ENCODE data around the gene SESN3. TPM values are rescaled to one million over a fixed set of nuclear protein-coding genes. Genes with fewer than 3 reads are reported as not detected.

The SESN3 gene
- total RNA-seq, 1 experiment from 2014 or later: 36.8 TPM

GRCh38 chr11:95115597-95115996 lies 115.4 kb downstream of the SESN3 start:
- no peak overlapping the region for H3K4ac ChIP-seq (ENCODE audit: low read depth, low read length)
- Mint-ChIP-seq H3K9me3 (peaks cover 5% of the 10 kb centered on the region in 2 experiments; a peak in 4 of 5 replicates), H3K27me3 (ENCODE audit: low read depth) (peaks cover 6% of the 10 kb centered on the region; the same call in 1 of the 2 replicates), H3K4me1 (peaks cover 0 to 2% of the 10 kb centered on the region in 2 experiments; a peak in 1 of 4 replicates), H3K36me3 (ENCODE audit: insufficient read depth in 1 of 3, low read depth in 3 of 3) (no peaks in the 10 kb centered on the region), H3K4me3 (no peak overlapping the region), H3K27ac (no peak overlapping the region)
- no peak for DNase-seq
- no peak overlapping the region for H2AK5ac ChIP-seq (ENCODE audit: insufficient read length, low read length)
- H3K56ac ChIP-seq (ENCODE audit: insufficient read length, low read depth, low read length): no peak overlapping the region
- no peak overlapping the region for H4K91ac ChIP-seq (ENCODE audit: insufficient read length, low read depth, low read length)
- no peaks in the 10 kb centered on the region for H4K20me1 ChIP-seq (ENCODE audit: control insufficient read depth, insufficient read depth, insufficient read length)
- no peaks in the 10 kb centered on the region for H3K23me2 ChIP-seq (ENCODE audit: insufficient read length, low read depth, low read length, poor library complexity, severe bottlenecking)
- H3K14ac ChIP-seq (ENCODE audit: insufficient read depth, low read length): no peak overlapping the region
- H2AFZ ChIP-seq (ENCODE audit: low read length): no peak overlapping the region
- H3K4me2 ChIP-seq (ENCODE audit: insufficient read depth, insufficient read length, low read length): no peak overlapping the region
- no peak overlapping the region for H2BK12ac ChIP-seq (ENCODE audit: insufficient read length, low read depth, low read length)
- H3K18ac ChIP-seq (ENCODE audit: insufficient read length, low read depth, low read length): no peak overlapping the region
- no peaks in the 10 kb centered on the region for H3K27me3 ChIP-seq (ENCODE audit: insufficient read depth, low read length)
- WGBS (ENCODE audit: extremely low coverage, insufficient read length, low lambda C conversion rate): no CpG with 5 or more reads among the region's 1 CpG
- no peak overlapping the region for H2BK20ac ChIP-seq (ENCODE audit: low read depth, low read length, poor library complexity, severe bottlenecking)
- no peak overlapping the region for H4K5ac ChIP-seq (ENCODE audit: insufficient read length, low read depth, low read length)
- H3K79me2 ChIP-seq (ENCODE audit: insufficient read depth, low read length): no peaks in the 10 kb centered on the region
- no peak overlapping the region for H2BK15ac ChIP-seq (ENCODE audit: low read depth, low read length)
- H3K79me1 ChIP-seq (ENCODE audit: insufficient read depth, low read depth, low read length, poor library complexity, severe bottlenecking): no peaks in the 10 kb centered on the region
- H3K23ac ChIP-seq (ENCODE audit: insufficient read length, low read depth, low read length): no peak overlapping the region
- H4K8ac ChIP-seq (replicated peaks; ENCODE audit: insufficient read length, low read depth, low read length): no peak overlapping the region
- no peak overlapping the region for H3K27ac ChIP-seq (ENCODE audit: insufficient read length, low read depth, low read length)
- no peak overlapping the region for H2BK5ac ChIP-seq (ENCODE audit: insufficient read length, low read length)
- H3T11ph ChIP-seq (ENCODE audit: low read length): no peak overlapping the region
- TF ChIP-seq, protein P1, sequence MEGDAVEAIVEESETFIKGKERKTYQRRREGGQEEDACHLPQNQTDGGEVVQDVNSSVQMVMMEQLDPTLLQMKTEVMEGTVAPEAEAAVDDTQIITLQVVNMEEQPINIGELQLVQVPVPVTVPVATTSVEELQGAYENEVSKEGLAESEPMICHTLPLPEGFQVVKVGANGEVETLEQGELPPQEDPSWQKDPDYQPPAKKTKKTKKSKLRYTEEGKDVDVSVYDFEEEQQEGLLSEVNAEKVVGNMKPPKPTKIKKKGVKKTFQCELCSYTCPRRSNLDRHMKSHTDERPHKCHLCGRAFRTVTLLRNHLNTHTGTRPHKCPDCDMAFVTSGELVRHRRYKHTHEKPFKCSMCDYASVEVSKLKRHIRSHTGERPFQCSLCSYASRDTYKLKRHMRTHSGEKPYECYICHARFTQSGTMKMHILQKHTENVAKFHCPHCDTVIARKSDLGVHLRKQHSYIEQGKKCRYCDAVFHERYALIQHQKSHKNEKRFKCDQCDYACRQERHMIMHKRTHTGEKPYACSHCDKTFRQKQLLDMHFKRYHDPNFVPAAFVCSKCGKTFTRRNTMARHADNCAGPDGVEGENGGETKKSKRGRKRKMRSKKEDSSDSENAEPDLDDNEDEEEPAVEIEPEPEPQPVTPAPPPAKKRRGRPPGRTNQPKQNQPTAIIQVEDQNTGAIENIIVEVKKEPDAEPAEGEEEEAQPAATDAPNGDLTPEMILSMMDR (conservative IDR thresholded peaks at IDR 0.05): no peak
- H3K9me3 ChIP-seq (ENCODE audit: control insufficient read depth, low read depth, low read length): no peaks in the 10 kb centered on the region
- H2BK120ac ChIP-seq (ENCODE audit: low read depth, low read length, poor library complexity, severe bottlenecking): no peak overlapping the region
- H3K9ac ChIP-seq (ENCODE audit: extremely low read depth, insufficient read length, low read length): no peak overlapping the region
- H3K4me1 ChIP-seq (ENCODE audit: insufficient read depth, low read length): no peaks in the 10 kb centered on the region

Other genes with a start within 250 kb of the SESN3 start
- gene KDM4E, start 205.9 kb downstream of the SESN3 start, total RNA-seq (2021): not detected in 2 replicates
- gene KDM4F, start 181.8 kb downstream of the SESN3 start, total RNA-seq (2021): not detected in 2 replicates
- 22.5 and 25.1 TPM in 2 replicates for gene SRSF8, start 164.3 kb downstream of the SESN3 start, total RNA-seq (2021)
- 0.87 and 1.1 TPM in 2 replicates for gene ENDOD1, start 141.4 kb downstream of the SESN3 start, total RNA-seq (2021)

All from H9 (cell line).